ENCODE results near the gene RTN4IP1.
"Not testable (repeated sequence)": the region's sequence is repeated elsewhere in the genome, so short reads cannot be mapped to it uniquely, and the experiment has no call there.

RTN4IP1 gene

GRCh38 chr6:106579281-106579680 lies 50.0 kb downstream of the RTN4IP1 start:
- no peak for DNase-seq

GRCh38 chr6:106574741-106575458 lies 54.4 kb downstream of the RTN4IP1 start:
- DNase-seq: no peak

- DNase-seq: no peak
Measured at GRCh38 chr6:106572875-106573585, 56.3 kb downstream of the RTN4IP1 start.

- no peak for DNase-seq
Measured at GRCh38 chr6:106572436-106572835, 56.9 kb downstream of the RTN4IP1 start.

- no peak for DNase-seq
Measured at GRCh38 chr6:106569428-106569827, 59.9 kb downstream of the RTN4IP1 start.

GRCh38 chr6:106568530-106568929 lies 60.8 kb downstream of the RTN4IP1 start:
- no peak for DNase-seq

GRCh38 chr6:106564476-106564875 lies 64.8 kb downstream of the RTN4IP1 start:
- DNase-seq: no peak

- DNase-seq: no peak
Measured at GRCh38 chr6:106563614-106564013, 65.7 kb downstream of the RTN4IP1 start.

- no peak for DNase-seq
Measured at GRCh38 chr6:106561686-106562405, 67.5 kb downstream of the RTN4IP1 start.

GRCh38 chr6:106560996-106561685 lies 68.2 kb downstream of the RTN4IP1 start:
- no peak for DNase-seq

GRCh38 chr6:106559659-106560058 lies 69.6 kb downstream of the RTN4IP1 start:
- not testable (repeated sequence) for DNase-seq

- DNase-seq: no peak
Measured at GRCh38 chr6:106558364-106558763, 70.9 kb downstream of the RTN4IP1 start.

GRCh38 chr6:106557837-106558236 lies 71.5 kb downstream of the RTN4IP1 start:
- no peak for DNase-seq

GRCh38 chr6:106556368-106556960 lies 72.8 kb downstream of the RTN4IP1 start:
- no peak for DNase-seq

- no peak for DNase-seq
Measured at GRCh38 chr6:106555767-106556166, 73.5 kb downstream of the RTN4IP1 start.

- no peak for DNase-seq
Measured at GRCh38 chr6:106553440-106553839, 75.9 kb downstream of the RTN4IP1 start.

GRCh38 chr6:106551155-106551554 lies 78.1 kb downstream of the RTN4IP1 start:
- DNase-seq: no peak

- no peak for DNase-seq
Measured at GRCh38 chr6:106549521-106549920, 79.8 kb downstream of the RTN4IP1 start.

GRCh38 chr6:106548926-106549455 lies 80.3 kb downstream of the RTN4IP1 start:
- not testable (repeated sequence) for DNase-seq

- no peak for DNase-seq
Measured at GRCh38 chr6:106547601-106548453, 81.5 kb downstream of the RTN4IP1 start.

- no peak for DNase-seq
Measured at GRCh38 chr6:106546691-106547414, 82.4 kb downstream of the RTN4IP1 start.
